H1 (cell line): ENCODE results near the gene ADAMTSL2. TPM values are rescaled to one million over a fixed set of nuclear protein-coding genes. Genes with fewer than 3 reads are reported as not detected.

ENCODE experiments used
- EZH2 ChIP-seq: fragments of 200-600 bp; sonication (generic); IDR thresholded peaks from 2 replicates; pipeline ENCODE4 v1.7.1; 2012; ENCODE audit warnings: low read depth, mild to moderate bottlenecking, moderate library complexity, low read length, inconsistent platforms; ENCODE audit not compliant: severe bottlenecking
- MAFK ChIP-seq: IDR thresholded peaks from 2 replicates; pipeline ENCODE4 v1.6.1; 2012; ENCODE audit warnings: low read depth, mild to moderate bottlenecking, improper control_type of control experiment, low read length
- RXRA ChIP-seq: IDR thresholded peaks from 2 replicates; pipeline ENCODE4 v1.6.1; 2011; ENCODE audit warnings: low read depth, mild to moderate bottlenecking, low read length, moderate library complexity; ENCODE audit not compliant: insufficient read depth
- polyA plus RNA-seq, 7 experiments: library from polyadenylated mRNA; depleted of rRNA in 3 of 7; stranded (reverse) in 5 of 7; unstranded in 2 of 7; fragments of >200 nt in 5 of 7; fragments of 200-250 nt in 2 of 7; gene quantifications; 1 replicate in 5 of 7; 2 replicates in 1 of 7; 4 replicates in 1 of 7; pipeline versions ENCODE4 v1.2.1 to v1.2.3, GENCODE V29; 2011 to 2013; ENCODE audit warnings: missing spikeins in 2 of 7, mixed read lengths in 2 of 7
- total RNA-seq: library from RNA; stranded (reverse); fragmentation: NEBNext Ultra II Directional; extraction: Animal tissue kit (Norgen Biotek cat#: 25700); gene quantifications from 2 replicates; pipeline ENCODE4 v1.2.1, GENCODE V29; 2021
- TF ChIP-seq, protein P1 (sequence below): fragments of 300-600 bp; sonication (generic); IDR thresholded peaks from 2 replicates; pipeline ENCODE4 v1.7.1; 2012; ENCODE audit warnings: low read length, moderate library complexity, mild to moderate bottlenecking, inconsistent platforms; ENCODE audit not compliant: insufficient replicate concordance

Gene ADAMTSL2
- total and polyA plus RNA-seq, 2 of the 8 experiments (the other 6 are each of a cell fraction or from before 2014, with no cell fraction given) = 0.74 to 0.76 TPM

DNA sequence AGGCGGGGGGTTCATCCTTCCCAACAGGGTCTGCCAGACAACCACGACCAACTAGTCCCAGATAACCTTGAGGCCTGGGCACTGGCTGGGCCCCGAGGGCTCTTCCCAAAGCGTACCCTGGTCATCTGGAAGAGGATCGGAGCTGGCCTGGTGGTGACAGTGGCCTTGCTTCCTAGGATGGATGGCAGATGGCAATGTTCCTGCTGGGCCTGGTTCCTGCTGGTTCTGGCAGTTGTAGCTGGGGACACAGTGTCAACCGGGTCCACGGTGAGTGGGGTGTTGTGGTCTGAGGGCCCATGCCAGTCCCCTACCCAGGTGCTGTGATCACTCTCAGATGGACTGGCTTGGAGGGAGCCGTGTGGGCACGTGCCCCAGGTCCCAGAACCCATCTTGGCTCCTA is 2.0 kb downstream of the ADAMTSL2 start (continued):
- TF ChIP-seq EZH2 (no peak), RXRA (no peak), MAFK (no peak)
- TF ChIP-seq, protein P1, sequence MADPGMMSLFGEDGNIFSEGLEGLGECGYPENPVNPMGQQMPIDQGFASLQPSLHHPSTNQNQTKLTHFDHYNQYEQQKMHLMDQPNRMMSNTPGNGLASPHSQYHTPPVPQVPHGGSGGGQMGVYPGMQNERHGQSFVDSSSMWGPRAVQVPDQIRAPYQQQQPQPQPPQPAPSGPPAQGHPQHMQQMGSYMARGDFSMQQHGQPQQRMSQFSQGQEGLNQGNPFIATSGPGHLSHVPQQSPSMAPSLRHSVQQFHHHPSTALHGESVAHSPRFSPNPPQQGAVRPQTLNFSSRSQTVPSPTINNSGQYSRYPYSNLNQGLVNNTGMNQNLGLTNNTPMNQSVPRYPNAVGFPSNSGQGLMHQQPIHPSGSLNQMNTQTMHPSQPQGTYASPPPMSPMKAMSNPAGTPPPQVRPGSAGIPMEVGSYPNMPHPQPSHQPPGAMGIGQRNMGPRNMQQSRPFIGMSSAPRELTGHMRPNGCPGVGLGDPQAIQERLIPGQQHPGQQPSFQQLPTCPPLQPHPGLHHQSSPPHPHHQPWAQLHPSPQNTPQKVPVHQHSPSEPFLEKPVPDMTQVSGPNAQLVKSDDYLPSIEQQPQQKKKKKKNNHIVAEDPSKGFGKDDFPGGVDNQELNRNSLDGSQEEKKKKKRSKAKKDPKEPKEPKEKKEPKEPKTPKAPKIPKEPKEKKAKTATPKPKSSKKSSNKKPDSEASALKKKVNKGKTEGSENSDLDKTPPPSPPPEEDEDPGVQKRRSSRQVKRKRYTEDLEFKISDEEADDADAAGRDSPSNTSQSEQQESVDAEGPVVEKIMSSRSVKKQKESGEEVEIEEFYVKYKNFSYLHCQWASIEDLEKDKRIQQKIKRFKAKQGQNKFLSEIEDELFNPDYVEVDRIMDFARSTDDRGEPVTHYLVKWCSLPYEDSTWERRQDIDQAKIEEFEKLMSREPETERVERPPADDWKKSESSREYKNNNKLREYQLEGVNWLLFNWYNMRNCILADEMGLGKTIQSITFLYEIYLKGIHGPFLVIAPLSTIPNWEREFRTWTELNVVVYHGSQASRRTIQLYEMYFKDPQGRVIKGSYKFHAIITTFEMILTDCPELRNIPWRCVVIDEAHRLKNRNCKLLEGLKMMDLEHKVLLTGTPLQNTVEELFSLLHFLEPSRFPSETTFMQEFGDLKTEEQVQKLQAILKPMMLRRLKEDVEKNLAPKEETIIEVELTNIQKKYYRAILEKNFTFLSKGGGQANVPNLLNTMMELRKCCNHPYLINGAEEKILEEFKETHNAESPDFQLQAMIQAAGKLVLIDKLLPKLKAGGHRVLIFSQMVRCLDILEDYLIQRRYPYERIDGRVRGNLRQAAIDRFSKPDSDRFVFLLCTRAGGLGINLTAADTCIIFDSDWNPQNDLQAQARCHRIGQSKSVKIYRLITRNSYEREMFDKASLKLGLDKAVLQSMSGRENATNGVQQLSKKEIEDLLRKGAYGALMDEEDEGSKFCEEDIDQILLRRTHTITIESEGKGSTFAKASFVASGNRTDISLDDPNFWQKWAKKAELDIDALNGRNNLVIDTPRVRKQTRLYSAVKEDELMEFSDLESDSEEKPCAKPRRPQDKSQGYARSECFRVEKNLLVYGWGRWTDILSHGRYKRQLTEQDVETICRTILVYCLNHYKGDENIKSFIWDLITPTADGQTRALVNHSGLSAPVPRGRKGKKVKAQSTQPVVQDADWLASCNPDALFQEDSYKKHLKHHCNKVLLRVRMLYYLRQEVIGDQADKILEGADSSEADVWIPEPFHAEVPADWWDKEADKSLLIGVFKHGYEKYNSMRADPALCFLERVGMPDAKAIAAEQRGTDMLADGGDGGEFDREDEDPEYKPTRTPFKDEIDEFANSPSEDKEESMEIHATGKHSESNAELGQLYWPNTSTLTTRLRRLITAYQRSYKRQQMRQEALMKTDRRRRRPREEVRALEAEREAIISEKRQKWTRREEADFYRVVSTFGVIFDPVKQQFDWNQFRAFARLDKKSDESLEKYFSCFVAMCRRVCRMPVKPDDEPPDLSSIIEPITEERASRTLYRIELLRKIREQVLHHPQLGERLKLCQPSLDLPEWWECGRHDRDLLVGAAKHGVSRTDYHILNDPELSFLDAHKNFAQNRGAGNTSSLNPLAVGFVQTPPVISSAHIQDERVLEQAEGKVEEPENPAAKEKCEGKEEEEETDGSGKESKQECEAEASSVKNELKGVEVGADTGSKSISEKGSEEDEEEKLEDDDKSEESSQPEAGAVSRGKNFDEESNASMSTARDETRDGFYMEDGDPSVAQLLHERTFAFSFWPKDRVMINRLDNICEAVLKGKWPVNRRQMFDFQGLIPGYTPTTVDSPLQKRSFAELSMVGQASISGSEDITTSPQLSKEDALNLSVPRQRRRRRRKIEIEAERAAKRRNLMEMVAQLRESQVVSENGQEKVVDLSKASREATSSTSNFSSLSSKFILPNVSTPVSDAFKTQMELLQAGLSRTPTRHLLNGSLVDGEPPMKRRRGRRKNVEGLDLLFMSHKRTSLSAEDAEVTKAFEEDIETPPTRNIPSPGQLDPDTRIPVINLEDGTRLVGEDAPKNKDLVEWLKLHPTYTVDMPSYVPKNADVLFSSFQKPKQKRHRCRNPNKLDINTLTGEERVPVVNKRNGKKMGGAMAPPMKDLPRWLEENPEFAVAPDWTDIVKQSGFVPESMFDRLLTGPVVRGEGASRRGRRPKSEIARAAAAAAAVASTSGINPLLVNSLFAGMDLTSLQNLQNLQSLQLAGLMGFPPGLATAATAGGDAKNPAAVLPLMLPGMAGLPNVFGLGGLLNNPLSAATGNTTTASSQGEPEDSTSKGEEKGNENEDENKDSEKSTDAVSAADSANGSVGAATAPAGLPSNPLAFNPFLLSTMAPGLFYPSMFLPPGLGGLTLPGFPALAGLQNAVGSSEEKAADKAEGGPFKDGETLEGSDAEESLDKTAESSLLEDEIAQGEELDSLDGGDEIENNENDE = no peak
